ENCODE data around the gene MLPH.

- TF ChIP-seq, protein P1, sequence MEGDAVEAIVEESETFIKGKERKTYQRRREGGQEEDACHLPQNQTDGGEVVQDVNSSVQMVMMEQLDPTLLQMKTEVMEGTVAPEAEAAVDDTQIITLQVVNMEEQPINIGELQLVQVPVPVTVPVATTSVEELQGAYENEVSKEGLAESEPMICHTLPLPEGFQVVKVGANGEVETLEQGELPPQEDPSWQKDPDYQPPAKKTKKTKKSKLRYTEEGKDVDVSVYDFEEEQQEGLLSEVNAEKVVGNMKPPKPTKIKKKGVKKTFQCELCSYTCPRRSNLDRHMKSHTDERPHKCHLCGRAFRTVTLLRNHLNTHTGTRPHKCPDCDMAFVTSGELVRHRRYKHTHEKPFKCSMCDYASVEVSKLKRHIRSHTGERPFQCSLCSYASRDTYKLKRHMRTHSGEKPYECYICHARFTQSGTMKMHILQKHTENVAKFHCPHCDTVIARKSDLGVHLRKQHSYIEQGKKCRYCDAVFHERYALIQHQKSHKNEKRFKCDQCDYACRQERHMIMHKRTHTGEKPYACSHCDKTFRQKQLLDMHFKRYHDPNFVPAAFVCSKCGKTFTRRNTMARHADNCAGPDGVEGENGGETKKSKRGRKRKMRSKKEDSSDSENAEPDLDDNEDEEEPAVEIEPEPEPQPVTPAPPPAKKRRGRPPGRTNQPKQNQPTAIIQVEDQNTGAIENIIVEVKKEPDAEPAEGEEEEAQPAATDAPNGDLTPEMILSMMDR (IDR thresholded peaks at IDR 0.05; ENCODE audit: low read depth, low read length) = no peak
- no peak for TF ChIP-seq POLR2A (IDR thresholded peaks at IDR 0.05; ENCODE audit: extremely low read depth, insufficient read length)
- TF ChIP-seq, protein P2, sequence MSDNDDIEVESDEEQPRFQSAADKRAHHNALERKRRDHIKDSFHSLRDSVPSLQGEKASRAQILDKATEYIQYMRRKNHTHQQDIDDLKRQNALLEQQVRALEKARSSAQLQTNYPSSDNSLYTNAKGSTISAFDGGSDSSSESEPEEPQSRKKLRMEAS (IDR thresholded peaks at IDR 0.05; ENCODE audit: low read depth, low read length) = no peak
- no peak for TF ChIP-seq MYC (IDR thresholded peaks at IDR 0.05; ENCODE audit: low read depth, low read length)
These were observed 40.7 kb downstream of the MLPH start for GRCh38 chr2:237527766-237528165.

Measured in NB4 (cell line).